Effector CD4-positive, alpha-beta T cell (primary cell): ENCODE data around the gene UTP25.
"Not testable (repeated sequence)": the region's sequence is repeated elsewhere in the genome, so short reads cannot be mapped to it uniquely, and the experiment has no call there.

Experiments used
- DNase-seq: peaks from one replicate; pipeline ENCODE4 v3.0.0-alpha.2; 2020

UTP25 gene

DNA sequence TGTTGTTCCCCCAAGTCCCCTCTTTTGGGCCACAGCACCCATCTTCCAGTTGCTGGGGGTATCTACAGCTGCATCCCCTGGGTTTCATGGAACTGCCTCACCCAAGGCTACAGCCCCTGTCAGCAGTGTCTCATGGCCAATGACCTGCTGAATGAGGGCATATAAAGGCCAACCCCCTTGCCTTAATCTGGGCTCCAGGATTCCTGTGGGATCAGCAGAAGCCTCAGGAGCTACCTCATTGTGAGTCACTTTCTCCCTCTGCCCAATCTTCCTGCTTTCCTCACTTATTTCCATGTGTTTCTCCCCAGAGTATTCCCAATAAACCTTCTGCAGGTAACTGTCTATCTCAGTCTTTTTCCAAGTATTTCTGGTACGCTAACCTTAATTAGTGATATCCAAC is 73.0 kb downstream of the UTP25 start:
- no peak for DNase-seq

- DNase-seq = no peak
Observed at GRCh38 chr1:209901211-209901610, 73.4 kb downstream of the UTP25 start.

GRCh38 chr1:209904774-209905173 is 77.0 kb downstream of the UTP25 start:
- not testable (repeated sequence) for DNase-seq
